ENCODE data around the gene MMAB.

Gene MMAB

GRCh38 chr12:109557805-109558204 is 15.5 kb downstream of the MMAB start:
- DNase-seq: no peak

- DNase-seq: no peak
These were observed 16.1 kb downstream of the MMAB start for GRCh38 chr12:109557200-109557599.

- DNase-seq: no peak
These were observed 17.6 kb downstream of the MMAB start for GRCh38 chr12:109555431-109556315.

- no peak for DNase-seq
These were observed 18.5 kb downstream of the MMAB start for GRCh38 chr12:109554761-109555160.

- DNase-seq: no peak
These were observed 19.3 kb downstream of the MMAB start for GRCh38 chr12:109553906-109554500.

- no peak for DNase-seq
These were observed 19.8 kb downstream of the MMAB start for GRCh38 chr12:109553483-109553882.

GRCh38 chr12:109552971-109553370 is 20.3 kb downstream of the MMAB start:
- no peak for DNase-seq

GRCh38 chr12:109551108-109551507 is 22.2 kb downstream of the MMAB start:
- no peak for DNase-seq

- DNase-seq: no peak
These were observed 23.0 kb downstream of the MMAB start for GRCh38 chr12:109550281-109550680.

- no peak for DNase-seq
These were observed 23.6 kb downstream of the MMAB start for GRCh38 chr12:109549613-109550270.

- no peak for DNase-seq
These were observed 25.0 kb downstream of the MMAB start for GRCh38 chr12:109548258-109548657.

- DNase-seq: no peak
These were observed 26.0 kb downstream of the MMAB start for GRCh38 chr12:109547286-109547685.

- no peak for DNase-seq
These were observed 27.5 kb downstream of the MMAB start for GRCh38 chr12:109545826-109546225.

GRCh38 chr12:109544955-109545531 is 28.3 kb downstream of the MMAB start:
- no peak for DNase-seq

- no peak for DNase-seq
These were observed 30.4 kb downstream of the MMAB start for GRCh38 chr12:109542876-109543275.

GRCh38 chr12:109542014-109542413 is 31.3 kb downstream of the MMAB start:
- DNase-seq: no peak

GRCh38 chr12:109541413-109541726 is 31.9 kb downstream of the MMAB start:
- no peak for DNase-seq

- DNase-seq: no peak
These were observed 32.5 kb downstream of the MMAB start for GRCh38 chr12:109540526-109541412.

GRCh38 chr12:109539508-109539907 is 33.8 kb downstream of the MMAB start:
- DNase-seq: no peak

GRCh38 chr12:109538191-109538863 is 35.0 kb downstream of the MMAB start:
- DNase-seq: no peak

GRCh38 chr12:109537136-109537535 is 36.2 kb downstream of the MMAB start:
- DNase-seq: no peak

- no peak for DNase-seq
These were observed 37.4 kb downstream of the MMAB start for GRCh38 chr12:109535863-109536250.
